ENCODE data around the gene SYTL5. TPM values are rescaled to one million over a fixed set of nuclear protein-coding genes. Genes with fewer than 3 reads are reported as not detected.

SYTL5 gene
- polyA plus RNA-seq, 3 donors = 2.3 to 3.3 (median 2.3) TPM

DNA sequence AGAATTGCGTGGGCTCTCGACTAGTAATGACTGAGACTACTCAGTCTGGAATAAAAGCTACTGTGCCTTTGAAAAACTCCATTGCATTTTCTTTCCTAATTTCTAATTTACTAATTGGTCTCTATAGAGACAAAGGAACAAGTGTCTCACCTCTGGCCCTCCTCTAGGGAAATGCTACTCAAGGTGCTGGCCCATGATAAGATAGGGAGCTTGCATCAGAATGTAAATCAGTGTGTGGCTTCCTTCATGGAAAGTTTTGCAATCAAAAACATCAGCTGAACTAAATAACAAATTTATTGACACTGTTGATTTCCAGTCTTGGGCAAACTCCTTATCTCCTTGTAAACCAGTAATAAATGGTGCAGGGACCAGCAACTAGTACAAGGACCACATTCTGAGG, 132.5 kb downstream of the SYTL5 start:
- no peak for DNase-seq

DNA sequence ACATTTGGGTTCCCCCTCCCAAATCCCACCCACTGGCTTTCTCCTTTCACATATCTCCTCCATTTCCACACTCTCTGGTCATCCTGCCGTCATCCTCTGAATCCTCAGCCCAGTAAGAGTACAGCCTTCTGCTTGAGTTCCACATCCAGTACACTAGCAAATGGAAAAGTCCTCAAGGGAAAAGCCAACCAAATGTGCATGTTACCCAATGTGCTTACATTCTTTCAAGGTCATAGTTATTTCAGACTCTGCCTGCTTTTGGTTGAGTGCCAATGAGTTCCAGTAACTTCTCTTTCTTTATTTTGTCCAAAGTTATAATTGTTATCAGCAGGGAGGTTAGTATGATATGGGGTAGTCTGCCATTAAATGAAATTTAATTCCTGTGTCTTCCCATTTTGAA, 136.3 kb downstream of the SYTL5 start:
- DNase-seq = no peak

DNA sequence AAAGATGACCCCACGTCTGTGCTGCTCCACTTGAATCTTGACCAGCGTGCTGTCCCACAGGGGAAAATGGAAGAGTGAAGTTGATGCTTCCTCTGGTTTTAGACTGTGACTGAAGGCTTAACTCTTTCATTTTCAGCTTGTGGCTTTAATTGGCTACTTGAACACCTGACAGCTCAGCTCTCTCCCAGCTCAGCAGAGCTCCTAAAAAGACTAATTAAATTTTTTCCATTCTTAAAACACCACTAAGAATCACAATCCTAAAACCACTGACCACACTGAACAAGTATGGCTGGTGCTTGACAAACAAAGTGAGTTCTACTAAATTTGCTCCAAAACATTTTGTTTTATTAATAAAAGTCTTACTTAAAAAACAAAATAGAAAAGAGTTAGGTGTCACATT, 142.7 kb downstream of the SYTL5 start:
- no peak for DNase-seq

DNA sequence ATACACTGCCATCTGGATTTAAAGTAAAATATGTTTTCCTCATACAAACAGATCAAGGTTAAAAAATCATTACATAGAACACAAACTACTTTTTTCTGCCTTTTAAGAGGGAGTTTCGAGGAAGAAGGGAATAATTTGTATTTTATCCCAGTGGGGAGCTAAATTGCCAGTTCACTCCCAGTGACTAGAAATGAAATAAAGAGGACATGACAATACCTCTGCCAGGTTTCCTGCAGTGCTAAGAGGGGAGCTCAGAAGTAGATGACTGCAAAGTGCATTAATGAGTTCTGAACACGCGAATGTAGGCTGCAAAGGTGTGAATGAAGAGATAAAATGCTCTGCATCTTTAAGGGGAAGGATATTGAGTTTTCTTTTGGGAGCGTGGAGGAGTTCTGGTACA, 144.6 kb downstream of the SYTL5 start:
- DNase-seq = no peak

DNA sequence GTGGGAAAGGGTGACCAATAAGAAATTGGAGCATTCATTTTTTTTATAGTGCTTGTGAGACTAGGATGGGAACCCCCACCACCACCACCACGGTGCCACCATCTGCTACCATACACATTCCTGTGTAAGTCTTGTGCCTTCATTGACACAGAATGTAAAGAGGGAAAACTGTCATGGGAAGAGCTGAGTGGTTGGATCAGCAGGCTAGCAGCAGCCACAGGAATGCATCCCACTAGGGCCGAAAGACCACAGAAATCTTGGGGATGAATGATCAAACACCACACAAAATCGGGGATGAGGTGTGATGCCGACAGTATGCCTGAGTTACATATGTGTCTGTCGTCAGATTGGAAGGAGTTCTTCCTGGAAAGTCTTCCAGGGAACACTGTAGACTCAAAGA, 145.1 kb downstream of the SYTL5 start:
- DNase-seq = no peak

DNA sequence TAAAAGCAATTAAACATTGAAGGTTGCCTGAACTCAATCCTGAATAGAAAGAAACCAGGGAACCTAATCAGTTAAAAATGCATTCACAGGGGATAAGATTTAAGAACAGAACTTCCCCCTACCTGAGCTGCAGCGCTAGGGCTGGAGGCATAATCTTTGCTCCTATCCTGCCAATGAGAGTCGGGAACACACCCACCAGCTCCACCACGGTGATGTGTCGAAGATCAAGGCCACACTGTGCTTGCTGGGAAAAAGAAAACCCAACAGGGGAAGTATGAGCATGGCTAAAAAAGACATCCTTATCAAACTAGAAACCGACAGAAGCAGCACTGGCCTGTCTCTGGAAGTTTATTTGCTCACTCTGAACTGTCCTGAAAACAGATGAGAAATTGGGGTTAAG, 148.0 kb downstream of the SYTL5 start:
- no peak for DNase-seq

DNA sequence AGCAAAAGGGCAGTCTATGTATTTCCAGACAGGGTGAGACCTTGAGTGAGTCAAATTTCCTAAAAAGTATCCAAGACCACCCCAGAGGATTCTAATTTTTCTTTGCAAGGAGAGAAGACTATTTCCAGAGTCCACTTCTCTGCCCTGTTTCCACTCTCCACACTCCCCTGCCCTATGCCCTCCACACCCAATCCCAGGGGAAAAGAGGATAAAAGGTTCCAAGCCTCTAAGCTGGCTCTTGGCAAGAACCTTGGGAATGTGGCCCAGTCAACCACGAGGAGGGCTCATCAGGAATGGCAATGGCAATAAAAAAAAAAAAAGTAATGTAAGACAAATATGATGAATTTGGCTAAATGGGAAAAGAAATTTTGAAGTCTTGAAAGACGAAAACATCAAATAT, 148.5 kb downstream of the SYTL5 start:
- DNase-seq = no peak

DNA sequence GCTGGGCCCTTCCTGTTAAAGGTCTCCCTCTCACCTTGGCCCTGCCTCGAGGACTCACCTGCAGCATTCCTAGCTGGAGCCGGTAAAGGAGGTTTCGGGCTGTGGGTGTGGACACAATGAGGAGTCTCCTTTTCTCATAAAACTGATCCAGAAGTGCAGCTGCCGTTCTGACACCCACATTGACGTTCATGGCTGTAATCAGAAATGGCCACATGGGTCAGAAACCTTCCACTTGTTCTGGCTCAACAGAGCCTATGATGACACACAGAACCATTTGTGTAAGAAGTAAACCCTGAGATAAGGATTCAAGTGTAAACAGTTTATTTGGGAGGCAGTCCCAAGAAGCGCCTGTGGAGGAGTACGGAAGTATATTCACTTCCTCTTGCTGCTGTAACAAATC, 150.5 kb downstream of the SYTL5 start:
- DNase-seq = no peak

DNA sequence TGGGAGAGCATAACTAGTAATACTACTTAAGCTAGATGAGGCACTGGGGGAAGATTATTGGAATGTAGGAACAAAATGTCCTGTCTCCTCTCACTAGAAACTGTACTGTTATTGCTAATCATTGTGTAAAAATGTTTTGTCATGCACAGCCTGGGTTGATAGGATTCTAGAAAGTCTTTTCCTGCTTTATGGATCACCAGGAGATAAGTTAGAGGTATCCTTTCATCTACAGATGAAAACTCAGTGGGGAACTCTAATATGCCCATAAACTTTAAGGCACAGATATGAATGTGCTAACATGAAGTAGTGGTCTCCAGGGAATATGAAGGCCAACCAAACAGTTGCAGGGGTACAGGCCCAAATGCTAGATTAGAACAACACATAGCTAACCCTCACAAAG, 156.8 kb downstream of the SYTL5 start:
- DNase-seq = no peak

DNA sequence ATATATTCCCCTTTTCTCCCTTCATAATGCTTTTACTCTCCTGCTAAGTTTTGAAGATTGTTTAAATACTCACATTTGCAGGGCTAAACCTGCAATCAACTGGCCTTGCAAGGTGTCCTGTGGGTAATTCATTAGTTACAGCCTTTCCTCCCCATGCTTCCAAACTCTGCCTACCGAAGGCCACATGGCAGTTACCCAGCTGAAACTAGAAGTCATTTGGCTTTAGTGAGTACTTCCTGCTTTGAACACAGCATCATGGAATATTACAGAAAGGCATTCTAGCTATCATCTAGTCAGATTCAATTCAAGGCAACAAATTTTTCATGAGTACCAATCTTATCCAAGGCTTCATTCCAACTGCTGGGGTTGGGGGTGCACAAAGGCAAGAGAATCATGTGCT, 158.7 kb downstream of the SYTL5 start:
- no peak for DNase-seq

DNA sequence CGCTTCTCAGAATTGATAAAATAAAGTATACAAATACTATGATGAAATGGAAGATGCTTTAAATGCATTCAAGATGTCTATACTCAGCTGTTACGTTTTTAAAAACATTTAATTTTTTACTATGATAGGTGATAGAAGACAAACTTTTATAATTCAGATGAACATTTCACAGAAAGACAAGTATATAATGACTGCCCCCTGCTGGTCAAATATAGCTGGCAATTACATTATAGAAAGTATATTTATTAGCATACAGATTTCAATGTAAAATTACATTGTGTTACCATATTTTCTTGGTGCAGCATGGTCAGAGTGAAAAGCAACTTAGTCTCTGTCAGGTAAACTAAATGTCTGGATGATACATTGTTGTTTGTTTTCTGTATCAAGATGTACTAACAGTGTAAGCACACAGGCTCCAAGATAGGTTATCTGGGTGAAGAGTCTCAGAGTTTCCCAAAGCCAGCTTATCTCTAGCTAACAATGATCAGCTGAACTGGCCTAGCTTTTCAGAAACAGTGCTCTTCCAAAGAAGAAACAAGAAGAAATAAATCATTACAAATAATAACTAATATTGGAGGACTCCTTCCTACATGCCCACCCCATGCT, 160.2 kb downstream of the SYTL5 start:
- DNase-seq = peak; percentile 10

DNA sequence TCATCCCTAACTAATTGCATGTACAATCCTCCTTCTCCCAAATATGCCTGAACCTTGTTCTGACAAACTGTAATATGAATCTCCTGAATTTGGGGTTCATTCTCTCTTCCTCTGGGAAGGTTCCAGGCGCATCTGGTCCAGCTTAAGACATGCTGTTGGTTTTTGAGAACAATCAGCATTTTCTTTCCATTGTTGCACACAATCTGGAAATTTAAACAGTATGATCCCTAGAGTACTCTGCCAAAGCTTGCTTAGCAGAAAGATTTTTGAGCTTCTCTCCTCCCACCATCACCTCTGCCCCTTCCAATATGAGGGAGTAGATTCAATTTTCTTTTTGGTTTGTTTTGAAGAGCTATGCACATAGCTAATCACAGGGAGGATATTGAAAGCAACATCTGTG, 164.2 kb downstream of the SYTL5 start:
- no peak for DNase-seq

DNA sequence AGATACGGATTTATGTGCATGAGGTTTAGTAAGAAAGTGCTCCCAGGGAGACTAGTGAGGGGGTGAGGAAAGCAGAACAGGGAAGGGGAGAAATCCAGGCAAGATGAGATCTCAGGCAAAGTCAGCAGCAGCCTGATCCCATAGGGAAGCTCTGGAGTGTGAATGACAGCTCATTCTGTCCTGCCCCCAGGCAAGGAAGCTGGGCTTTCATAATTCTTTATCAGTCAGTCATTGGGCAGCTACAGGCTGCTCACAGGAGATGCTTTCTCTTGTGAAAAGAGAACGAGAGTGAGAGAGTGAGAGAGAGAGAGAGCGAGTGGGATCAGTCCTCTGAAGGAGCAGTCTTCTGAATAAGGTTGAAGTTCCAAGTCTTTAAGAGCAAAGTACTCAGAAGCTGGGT, 166.2 kb downstream of the SYTL5 start:
- no peak for DNase-seq

DNA sequence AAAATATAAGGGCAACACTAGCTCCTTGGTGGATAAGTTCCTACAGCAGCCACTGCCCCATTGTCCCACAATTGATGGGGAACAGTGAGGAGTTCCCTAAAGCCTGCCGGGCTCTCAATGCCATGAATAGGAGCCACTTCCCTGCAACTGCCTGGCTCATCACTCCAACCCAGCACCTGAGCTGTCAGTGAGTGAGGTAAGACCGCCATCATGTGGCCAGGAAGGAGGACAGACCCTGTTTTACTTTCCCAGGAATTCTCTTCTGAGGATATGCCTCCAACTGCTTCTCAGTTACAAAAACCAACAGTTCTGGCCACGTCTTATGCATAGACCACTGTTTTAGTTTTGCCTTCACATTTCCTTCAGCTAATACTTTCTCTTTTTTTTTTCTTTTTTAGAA, 168.8 kb downstream of the SYTL5 start:
- peak; percentile 29 for DNase-seq

DNA sequence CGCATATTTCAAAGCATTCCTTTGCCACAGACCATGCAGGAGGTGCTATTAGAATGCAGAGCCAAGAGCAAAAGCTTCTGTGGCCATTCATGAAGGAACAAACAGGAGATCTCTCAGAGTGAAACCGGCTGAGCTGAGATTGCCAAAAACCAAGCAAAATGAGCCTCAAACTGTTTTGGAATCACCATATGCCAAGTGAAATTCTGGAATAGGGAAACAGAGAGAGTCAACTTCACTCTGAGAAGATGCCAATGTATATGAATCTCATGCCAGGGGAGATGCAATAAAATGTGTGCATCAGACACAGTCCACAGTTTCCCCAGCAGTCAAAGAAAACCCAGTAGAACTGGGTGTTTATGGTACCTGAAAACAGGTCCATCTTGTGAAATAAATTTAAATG, 172.0 kb downstream of the SYTL5 start:
- DNase-seq = no peak

Other genes with a start within 250 kb of the SYTL5 start
- 10 to 100 TPM in 2 of 3 donors, 1 to 10 TPM in 1; 8.8 to 13.6 (median 10.5) TPM for gene CYBB, start 226.5 kb upstream of the SYTL5 start, polyA plus RNA-seq (ENCODE audit: insufficient read length in 3 of 3)
- 10 to 100 TPM; 31.7 to 34.7 (median 32.1) TPM for gene DYNLT3, start 159.0 kb upstream of the SYTL5 start, polyA plus RNA-seq (ENCODE audit: insufficient read length in 3 of 3)
- gene SRPX, start 214.3 kb downstream of the SYTL5 start, polyA plus RNA-seq (ENCODE audit: insufficient read length in 3 of 3) = 10 to 100 TPM; 13.0 to 16.4 (median 13.7) TPM

Data from renal pelvis (tissue), 4 donors.